Endothelial cell of umbilical vein (primary cell): ENCODE measurements around the gene APOL4. TPM values are rescaled to one million over a fixed set of nuclear protein-coding genes. Genes with fewer than 3 reads are reported as not detected.

Source experiments
- BruUV-seq: library from RNA; stranded (reverse); fragments of 400-500 nt; replicated peaks from 2 replicates; lab custom pipeline; 2021; lab: Mats Ljungman, UMichigan
- CTCF ChIA-PET: fragments of 300-600, 350-600 bp; sonication (Branson Sonifier 250); formaldehyde crosslinking; loops from one replicate; lab custom pipeline; 2021; ENCODE audit warnings: antibody characterized with exemption, inconsistent platforms; lab: Charles Lee
- POLR2A ChIA-PET: fragments of 300-600, 350-600 bp; sonication (Branson Sonifier 250); formaldehyde crosslinking; loops from one replicate; lab custom pipeline; 2021; ENCODE audit warnings: antibody characterized with exemption, inconsistent platforms; lab: Charles Lee
- DNase-seq: peaks from one replicate; pipeline ENCODE4 v3.0.0-alpha.2; 2011; ENCODE audit warnings: low read depth, low spot score
- FAIRE-seq: peaks from 2 replicates; lab custom pipeline; 2011; peaks lifted over from hg19 to GRCh38; lab: Jason Lieb, UNC
- H2AFZ ChIP-seq: 2 replicates; pipeline ENCODE4 v1.6.0; 2012; ENCODE audit warnings: low read depth, low read length, control low read depth, inconsistent platforms
- H3K27ac ChIP-seq: 2 replicates; pipeline ENCODE4 v1.5.1; 2011; ENCODE audit warnings: low read depth, mild to moderate bottlenecking, control low read depth, low read length, moderate library complexity; ENCODE audit not compliant: insufficient read depth
- H3K27me3 ChIP-seq, 2 experiments: 2 replicates each; pipeline versions ENCODE4 v1.6.0 to v1.6.1; 2011; ENCODE audit warnings: low read length in 2 of 2, mixed read lengths in 1 of 2; ENCODE audit not compliant: control insufficient read depth in 2 of 2, insufficient read depth in 2 of 2
- H3K36me3 ChIP-seq, 2 experiments: 2 replicates in 1 of 2; 3 replicates in 1 of 2; pipeline ENCODE4 v1.5.1; 2011; ENCODE audit warnings: low read length in 2 of 2, mild to moderate bottlenecking in 1 of 2, moderate library complexity in 1 of 2; ENCODE audit not compliant: control insufficient read depth in 2 of 2, insufficient read depth in 2 of 2; ENCODE audit errors: extremely low read depth in 1 of 2
- H3K4me1 ChIP-seq: 3 replicates; pipeline ENCODE4 v1.5.1; 2011; ENCODE audit warnings: mild to moderate bottlenecking, low read length; ENCODE audit not compliant: control insufficient read depth, insufficient read depth; ENCODE audit errors: extremely low read depth
- H3K4me2 ChIP-seq: 2 replicates; pipeline ENCODE4 v1.6.1; 2011; ENCODE audit warnings: low read length, control low read depth, mixed read lengths; ENCODE audit not compliant: insufficient read depth
- H3K4me3 ChIP-seq, 3 experiments: fragments of 200-600 bp in 1 of 3; sonication (generic), shearing (Covaris generic) in 1 of 3; replicated peaks in 1 of 3; 2 replicates each; pipeline ENCODE4 v1.5.1; 2011 to 2016; ENCODE audit warnings: control low read depth in 3 of 3, low read length in 3 of 3, mild to moderate bottlenecking in 2 of 3, inconsistent platforms in 1 of 3, low read depth in 1 of 3, moderate library complexity in 1 of 3; ENCODE audit not compliant: insufficient read depth in 1 of 3
- H3K79me2 ChIP-seq: 2 replicates; pipeline ENCODE4 v1.6.0; 2012; ENCODE audit warnings: low read length, inconsistent platforms; ENCODE audit not compliant: control insufficient read depth, insufficient read depth
- H3K9ac ChIP-seq: replicated peaks from 2 replicates; pipeline ENCODE3; 2011; ENCODE audit warnings: low read length, control low read depth; ENCODE audit not compliant: insufficient read depth; ENCODE audit errors: extremely low read depth
- H3K9me1 ChIP-seq: replicated peaks from 3 replicates; pipeline ENCODE4 v1.6.0; 2011; ENCODE audit warnings: mild to moderate bottlenecking, low read length; ENCODE audit not compliant: control insufficient read depth, insufficient read depth; ENCODE audit errors: extremely low read depth
- H3K9me3 ChIP-seq: replicated peaks from 2 replicates; pipeline ENCODE4 v1.5.1; 2012; ENCODE audit warnings: low read length, inconsistent platforms; ENCODE audit not compliant: control insufficient read depth, insufficient read depth
- H4K20me1 ChIP-seq: replicated peaks from 2 replicates; pipeline ENCODE3; 2011; ENCODE audit warnings: mild to moderate bottlenecking, low read length; ENCODE audit not compliant: control insufficient read depth, insufficient read depth; ENCODE audit errors: extremely low read depth
- CTCF ChIP-seq, 2 donors: IDR thresholded peaks; 1 replicate in 1 of 2; 2 replicates in 1 of 2; pipeline ENCODE4 v1.5.1; 2011; ENCODE audit warnings: low read length in 2 of 2, mild to moderate bottlenecking in 2 of 2, moderate library complexity in 2 of 2, control low read depth in 1 of 2, inconsistent platforms in 1 of 2, low read depth in 1 of 2; ENCODE audit not compliant: insufficient read depth in 1 of 2; ENCODE audit errors: extremely low read depth in 1 of 2
- EZH2 ChIP-seq: IDR thresholded peaks from 2 replicates; pipeline ENCODE4 v1.6.1; 2012; ENCODE audit warnings: borderline replicate concordance, low read depth, mild to moderate bottlenecking, moderate library complexity, low read length, inconsistent platforms; ENCODE audit not compliant: severe bottlenecking
- GATA2 ChIP-seq: IDR thresholded peaks from 2 replicates; pipeline ENCODE4 v1.7.0; 2011; ENCODE audit warnings: low read depth, mild to moderate bottlenecking, moderate library complexity, mixed read lengths, low read length; ENCODE audit not compliant: insufficient read length, insufficient read depth
- JUN ChIP-seq: IDR thresholded peaks from 2 replicates; pipeline ENCODE4 v1.6.1; 2011; ENCODE audit warnings: borderline replicate concordance, low read depth; ENCODE audit not compliant: insufficient read length, insufficient read depth
- MAX ChIP-seq: IDR thresholded peaks from 2 replicates; pipeline ENCODE4 v1.6.1; 2011; ENCODE audit not compliant: insufficient read depth, insufficient read length
- MYC ChIP-seq: IDR thresholded peaks from one replicate; pipeline ENCODE4 v1.6.1; 2011; ENCODE audit warnings: mild to moderate bottlenecking, low read depth, low read length
- POLR2A ChIP-seq: IDR thresholded peaks from 2 replicates; pipeline ENCODE4 v1.6.1; 2012; ENCODE audit warnings: low read depth, mild to moderate bottlenecking, control low read depth, low read length
- POLR2AphosphoS5 ChIP-seq: IDR thresholded peaks from 2 replicates; pipeline ENCODE4 v1.6.1; 2012; ENCODE audit warnings: low read depth, mild to moderate bottlenecking, control low read depth, low read length, moderate library complexity; ENCODE audit not compliant: insufficient read depth
- dilution Hi-C: fragments of 300-500 bp; cut with MboI; formaldehyde crosslinking; loops from one replicate; pipeline ENCODE4 v1.15.0; 2019; ENCODE audit warnings: low sequenced_read_pairs; ENCODE audit not compliant: extremely low pct_ligation_motif_present
- intact Hi-C: fragments of 100-400 bp; cut with micrococcal nuclease; formaldehyde crosslinking; loops from one replicate; pipeline ENCODE4 v1.10.0; 2022
- polyA plus RNA-seq, 4 experiments: library from polyadenylated mRNA; depleted of rRNA in 3 of 4; stranded (reverse) in 3 of 4; unstranded in 1 of 4; fragments of >200 nt; gene quantifications; 2 replicates each; pipeline versions ENCODE4 v1.2.1 to v1.2.3, GENCODE V29; 2011 to 2012; ENCODE audit warnings: missing spikeins in 1 of 4
- total RNA-seq: library from RNA; stranded (reverse); gene quantifications from 2 replicates; pipeline ENCODE4 v1.2.3, GENCODE V29; 2021

APOL4 gene
- total and polyA plus RNA-seq, 2 donors (not counting 3 experiments of a cell fraction or from before 2014, with no cell fraction given) = 0.33 to 0.97 TPM

GRCh38 chr22:36164621-36165020 is 37.0 kb downstream of the APOL4 start:
- POLR2A ChIA-PET = no interaction called here
- dilution Hi-C loops = no loop called here

More at GRCh38 chr22:36164621-36165020, 37.0 kb downstream of the APOL4 start:
- no peak overlapping the region for H3K4me2 ChIP-seq
- H3K79me2 ChIP-seq = no peaks in the 10 kb centered on the region
- H3K9me1 ChIP-seq = no peaks in the 10 kb centered on the region
- H4K20me1 ChIP-seq = no peaks in the 10 kb centered on the region
- H3K9me3 ChIP-seq = no peaks in the 10 kb centered on the region
- FAIRE-seq = no peak
- CTCF ChIA-PET = interaction anchor here (1.4 to 2.8 kb wide), 2 partner anchors 15 to 99 kb away, joined by 3 to 16 read pairs; no protein-coding TSS in a partner anchor
- H3K27ac ChIP-seq = no peak overlapping the region
- DNase-seq = no peak
- peaks cover 3 to 7% of the 10 kb centered on the region in 2 experiments for H3K27me3 ChIP-seq
- intact Hi-C loops = no loop called here
- no peak overlapping the region for H3K9ac ChIP-seq
- TF ChIP-seq GATA2 (no peak), EZH2 (no peak), POLR2AphosphoS5 (no peak), MAX (no peak), JUN (no peak), POLR2A (no peak), CTCF (IDR thresholded peaks at IDR 0.05; ENCODE audit: extremely low read depth in 1 of 2, insufficient read depth in 1 of 2, low read depth in 1 of 2, low read length in 2 of 2) (no peak), MYC (no peak)
- H2AFZ ChIP-seq = no peak overlapping the region
- H3K36me3 ChIP-seq = no peaks in the 10 kb centered on the region
- no peak overlapping the region for H3K4me3 ChIP-seq
- no TSS peak for BruUV-seq
- H3K4me1 ChIP-seq = peaks cover 8% of the 10 kb centered on the region
